H1 (cell line): ENCODE data around the gene SYMPK. TPM values are rescaled to one million over a fixed set of nuclear protein-coding genes. Genes with fewer than 3 reads are reported as not detected.
A peak's percentile ranks its signal among the peaks of the same experiment; 100 is the strongest.

ENCODE experiments used
- CTCF ChIA-PET: fragments of 300-600 bp; sonication (Branson Sonifier 250); formaldehyde crosslinking; loops from one replicate; lab custom pipeline; 2021; ENCODE audit not compliant: partially characterized antibody; lab: Charles Lee
- POLR2A ChIA-PET: fragments of 300-600 bp; sonication (Branson Sonifier 250); formaldehyde crosslinking; loops from one replicate; lab custom pipeline; 2021; ENCODE audit warnings: inconsistent platforms; ENCODE audit not compliant: partially characterized antibody; lab: Charles Lee
- DNase-seq, 2 experiments: peaks; one replicate each; pipeline versions ENCODE4 v3.0.0 to v3.0.0-alpha.2; 2010 to 2022; ENCODE audit warnings: low spot score in 2 of 2, low read depth in 1 of 2, mixed read lengths in 1 of 2
- FAIRE-seq: peaks from 2 replicates; lab custom pipeline; 2011; peaks lifted over from hg19 to GRCh38; lab: Jason Lieb, UNC
- H2AFZ ChIP-seq: 2 replicates; pipeline ENCODE4 v1.8.1; 2012; ENCODE audit warnings: low read length, inconsistent platforms
- H2AK5ac ChIP-seq: 2 replicates; pipeline ENCODE4 v1.6.1; 2013; ENCODE audit warnings: low read depth, low read length
- H2BK120ac ChIP-seq: replicated peaks from 2 replicates; pipeline ENCODE3; 2013; ENCODE audit warnings: low read depth, low read length, inconsistent platforms
- H2BK12ac ChIP-seq: 2 replicates; pipeline ENCODE4 v1.6.1; 2013; ENCODE audit warnings: low read depth, low read length
- H2BK15ac ChIP-seq: 2 replicates; pipeline ENCODE4 v1.6.1; 2013; ENCODE audit warnings: low read length
- H2BK20ac ChIP-seq: 2 replicates; pipeline ENCODE4 v1.6.1; 2013; ENCODE audit warnings: low read length
- H2BK5ac ChIP-seq: 2 replicates; pipeline ENCODE4 v1.6.1; 2013; ENCODE audit warnings: low read depth, low read length
- H3K14ac ChIP-seq: 2 replicates; pipeline ENCODE4 v1.6.1; 2013; ENCODE audit warnings: inconsistent platforms; ENCODE audit not compliant: insufficient read length
- H3K18ac ChIP-seq: 2 replicates; pipeline ENCODE4 v1.6.1; 2013; ENCODE audit warnings: low read length; ENCODE audit errors: extremely low read depth
- H3K23ac ChIP-seq: 2 replicates; pipeline ENCODE4 v1.6.1; 2013; ENCODE audit warnings: inconsistent platforms; ENCODE audit not compliant: insufficient read length
- H3K23me2 ChIP-seq: 2 replicates; pipeline ENCODE4 v1.6.1; 2013; ENCODE audit warnings: low read depth, low read length
- H3K27ac ChIP-seq: 2 replicates; pipeline ENCODE4 v1.6.1; 2011; ENCODE audit warnings: low read depth, low read length, inconsistent platforms
- H3K27me3 ChIP-seq, 4 experiments: replicated peaks in 1 of 4; 1 replicate in 1 of 4; 2 replicates in 3 of 4; pipeline versions ENCODE4 v1.6.1 to v1.8.1; 2011 to 2013; ENCODE audit warnings: low read length in 3 of 4, mild to moderate bottlenecking in 3 of 4, inconsistent platforms in 2 of 4, mixed read lengths in 2 of 4, moderate library complexity in 1 of 4; ENCODE audit not compliant: control insufficient read depth in 3 of 4, insufficient read depth in 3 of 4; ENCODE audit errors: extremely low read depth in 1 of 4
- H3K36me3 ChIP-seq, 4 experiments: 2 replicates each; pipeline versions ENCODE4 v1.6.1 to v1.8.1; 2011 to 2013; ENCODE audit warnings: mild to moderate bottlenecking in 4 of 4, low read length in 3 of 4, moderate library complexity in 2 of 4, control low read depth in 1 of 4, inconsistent platforms in 1 of 4; ENCODE audit not compliant: insufficient read depth in 4 of 4, control insufficient read depth in 2 of 4
- H3K4ac ChIP-seq: replicated peaks from 2 replicates; pipeline ENCODE3; 2013; ENCODE audit warnings: low read length, low read depth, mixed read lengths, inconsistent platforms; ENCODE audit not compliant: insufficient read length
- H3K4me1 ChIP-seq, 4 experiments: replicated peaks in 1 of 4; 1 replicate in 1 of 4; 2 replicates in 3 of 4; pipeline versions ENCODE4 v1.6.1 to v1.8.1; 2011 to 2013; ENCODE audit warnings: low read length in 3 of 4, inconsistent platforms in 2 of 4, mixed read lengths in 1 of 4; ENCODE audit not compliant: insufficient read depth in 4 of 4, control insufficient read depth in 3 of 4
- H3K4me2 ChIP-seq, 2 experiments: 2 replicates each; pipeline versions ENCODE4 v1.6.1 to v1.8.1; 2011 to 2013; ENCODE audit warnings: low read depth in 2 of 2, low read length in 2 of 2, control low read depth in 1 of 2, inconsistent platforms in 1 of 2, mild to moderate bottlenecking in 1 of 2; ENCODE audit not compliant: insufficient read depth in 1 of 2
- H3K4me3 ChIP-seq, 4 experiments: fragments of 200-600, 300-600 bp in 1 of 4; sonication (generic), shearing (Covaris generic), sonication (Bioruptor Twin) in 1 of 4; 2 replicates each; pipeline versions ENCODE4 v1.5.1 to v1.8.1; 2011 to 2016; ENCODE audit warnings: low read length in 4 of 4, low read depth in 3 of 4, control low read depth in 2 of 4, inconsistent platforms in 2 of 4, mild to moderate bottlenecking in 2 of 4, mixed read lengths in 1 of 4, moderate library complexity in 1 of 4; ENCODE audit not compliant: insufficient read depth in 2 of 4; ENCODE audit errors: extremely low read depth in 1 of 4
- H3K56ac ChIP-seq: replicated peaks from 2 replicates; pipeline ENCODE3; 2013; ENCODE audit warnings: low read depth, mild to moderate bottlenecking, mixed read lengths, low read length, inconsistent platforms; ENCODE audit not compliant: insufficient read length
- H3K79me1 ChIP-seq: 2 replicates; pipeline ENCODE4 v1.6.1; 2013; ENCODE audit warnings: low read depth, low read length, control low read depth
- H3K79me2 ChIP-seq, 2 experiments: 2 replicates each; pipeline versions ENCODE4 v1.6.1 to v1.8.1; 2012 to 2013; ENCODE audit warnings: low read length in 2 of 2, mild to moderate bottlenecking in 2 of 2, inconsistent platforms in 1 of 2; ENCODE audit not compliant: insufficient read depth in 2 of 2, control insufficient read depth in 1 of 2
- H3K9ac ChIP-seq, 4 experiments: replicated peaks in 1 of 4; 1 replicate in 1 of 4; 2 replicates in 3 of 4; pipeline versions ENCODE4 v1.6.1 to v1.8.1; 2011 to 2013; ENCODE audit warnings: low read depth in 3 of 4, low read length in 3 of 4, control low read depth in 2 of 4, mild to moderate bottlenecking in 2 of 4, moderate library complexity in 2 of 4, inconsistent platforms in 1 of 4; ENCODE audit errors: extremely low read depth in 1 of 4
- H3K9me3 ChIP-seq, 2 experiments: 2 replicates each; pipeline versions ENCODE4 v1.6.1 to v1.8.1; 2012 to 2013; ENCODE audit warnings: mild to moderate bottlenecking in 2 of 2, moderate library complexity in 2 of 2, control low read depth in 1 of 2, inconsistent platforms in 1 of 2, low read depth in 1 of 2, low read length in 1 of 2, mixed read lengths in 1 of 2; ENCODE audit not compliant: insufficient read depth in 2 of 2
- H4K20me1 ChIP-seq, 2 experiments: replicated peaks in 1 of 2; 2 replicates each; pipeline versions ENCODE3 to v1.8.1; 2011 to 2013; ENCODE audit warnings: inconsistent platforms in 2 of 2, low read length in 2 of 2, mild to moderate bottlenecking in 1 of 2; ENCODE audit not compliant: insufficient read depth in 2 of 2, control insufficient read depth in 1 of 2
- H4K5ac ChIP-seq: 2 replicates; pipeline ENCODE4 v1.6.1; 2013; ENCODE audit warnings: low read length, low read depth, mixed read lengths, inconsistent platforms; ENCODE audit not compliant: insufficient read length
- H4K8ac ChIP-seq: 2 replicates; pipeline ENCODE4 v1.8.0; 2013; ENCODE audit warnings: mild to moderate bottlenecking, moderate library complexity, low read length, inconsistent platforms; ENCODE audit not compliant: insufficient read depth; ENCODE audit errors: extremely low read depth
- H4K91ac ChIP-seq: replicated peaks from 2 replicates; pipeline ENCODE3; 2013; ENCODE audit warnings: low read length, mixed read lengths, inconsistent platforms; ENCODE audit not compliant: insufficient read length
- ASH2L ChIP-seq: fragments of 200-600, 300-600 bp; sonication (generic); IDR thresholded peaks from one replicate; pipeline ENCODE4 v1.7.1; 2017; ENCODE audit warnings: low read length
- CBX5 ChIP-seq: fragments of 300-800, 300-1000 bp; sonication (generic); IDR thresholded peaks from 2 replicates; pipeline ENCODE4 v1.7.1; 2016; ENCODE audit warnings: antibody characterized with exemption, low read length, low read depth
- GABPA ChIP-seq: IDR thresholded peaks from 2 replicates; pipeline ENCODE4 v1.6.1; 2011; ENCODE audit warnings: mild to moderate bottlenecking, low read length, moderate library complexity, borderline replicate concordance; ENCODE audit not compliant: insufficient read depth
- JUN ChIP-seq: IDR thresholded peaks from 2 replicates; pipeline ENCODE4 v1.6.1; 2011; ENCODE audit warnings: low read depth, mild to moderate bottlenecking, improper control_type of control experiment, low read length
- SP2 ChIP-seq: IDR thresholded peaks from 2 replicates; pipeline ENCODE4 v1.6.1; 2012; ENCODE audit warnings: mild to moderate bottlenecking, low read length, inconsistent platforms
- TAF7 ChIP-seq: optimal IDR thresholded peaks from 2 replicates; pipeline ENCODE3; 2011; ENCODE audit warnings: low read depth, mild to moderate bottlenecking, inconsistent platforms, low read length, moderate library complexity, borderline replicate concordance
- USF2 ChIP-seq: IDR thresholded peaks from 2 replicates; pipeline ENCODE4 v1.6.1; 2011; ENCODE audit warnings: low read length, improper control_type of control experiment
- WGBS, 2 experiments: shearing (Covaris generic) in 1 of 2; methylation state at CpG; one replicate each; pipeline versions ENCODE4 v1.1.6 to v1.1.7; 2013 to 2015; ENCODE audit warnings: low lambda C conversion rate in 2 of 2, mixed read lengths in 2 of 2, inconsistent platforms in 1 of 2, low coverage in 1 of 2, missing lambda C conversion rate in 1 of 2; ENCODE audit not compliant: insufficient replicate concordance in 2 of 2, insufficient coverage in 1 of 2, insufficient read length in 1 of 2; ENCODE audit errors: extremely low coverage in 1 of 2, missing lambda C conversion rate in 1 of 2; 5-methylcytosine and 5-hydroxymethylcytosine counted together
- polyA plus RNA-seq, 7 experiments: library from polyadenylated mRNA; depleted of rRNA in 3 of 7; stranded (reverse) in 5 of 7; unstranded in 2 of 7; fragments of >200 nt in 5 of 7; fragments of 200-250 nt in 2 of 7; gene quantifications; 1 replicate in 5 of 7; 2 replicates in 1 of 7; 4 replicates in 1 of 7; pipeline versions ENCODE4 v1.2.1 to v1.2.3, GENCODE V29; 2011 to 2013; ENCODE audit warnings: missing spikeins in 2 of 7, mixed read lengths in 2 of 7
- total RNA-seq: library from RNA; stranded (reverse); fragmentation: NEBNext Ultra II Directional; extraction: Animal tissue kit (Norgen Biotek cat#: 25700); gene quantifications from 2 replicates; pipeline ENCODE4 v1.2.1, GENCODE V29; 2021

The SYMPK gene
- total and polyA plus RNA-seq, 2 of the 8 experiments (the other 6 are each of a cell fraction or from before 2014, with no cell fraction given): 93.6 to 99.5 TPM

GRCh38 chr19:45793178-45793564 lies 69.8 kb downstream of the SYMPK start:
- no peak overlapping the region for H2BK20ac ChIP-seq
- H3K79me1 ChIP-seq: peaks cover 10% of the 10 kb centered on the region
- H2BK12ac ChIP-seq: 0 out of 2 replicates have a peak overlapping the region, but pooled peaks have one; percentile 31
- no peak overlapping the region for H3K23ac ChIP-seq
- H2BK15ac ChIP-seq: no peak overlapping the region
- H2AFZ ChIP-seq: no peak overlapping the region
- ChIA-PET CTCF (interaction anchor here (0.6 to 2.1 kb wide), 8 partner anchors 8 to 150 kb away, joined by 3 to 7 read pairs (median 4); partner anchors contain the start of gene SIX5), POLR2A (interaction anchor here (0.6 to 4.3 kb wide), 14 partner anchors 11 to 475 kb away, joined by 3 to 39 read pairs (median 4); partner anchors contain the start of genes DMPK, FOXA3, QPCTL and RSPH6A)
- H3K27ac ChIP-seq: no peak overlapping the region
- H4K20me1 ChIP-seq: peaks cover 0 to 7% of the 10 kb centered on the region in 2 experiments
- H2BK120ac ChIP-seq: no peak overlapping the region
- peaks cover 0 to 12% of the 10 kb centered on the region in 2 experiments; a peak in 2 of 4 replicates for H3K79me2 ChIP-seq
- H3K9me3 ChIP-seq: no peaks in the 10 kb centered on the region
- H4K8ac ChIP-seq: no peak overlapping the region
- TF ChIP-seq SP2 (no peak), ASH2L (no peak), JUN (no peak), USF2 (no peak), TAF7 (no peak), CBX5 (no peak), GABPA (no peak)
- peaks cover 0 to 6% (median 4%) of the 10 kb centered on the region in 4 experiments; a peak in 3 of 7 replicates for H3K4me1 ChIP-seq
- H3K56ac ChIP-seq: no peak overlapping the region
- H2AK5ac ChIP-seq: no peak overlapping the region
- no peaks in the 10 kb centered on the region for H3K27me3 ChIP-seq
- peak overlapping the region in 1 of 4 experiments; percentile 22; a peak in 1 of 8 replicates for H3K4me3 ChIP-seq
- H3K23me2 ChIP-seq: peaks cover 4% of the 10 kb centered on the region; the same call in 1 of the 2 replicates
- H3K9ac ChIP-seq: peak overlapping the region in 2 of 4 experiments; percentile 44 to 48; a peak in 2 of 7 replicates
- H3K14ac ChIP-seq: no peak overlapping the region
- peak overlapping the region; percentile 35 to 57 for H3K4me2 ChIP-seq
- no peak overlapping the region for H3K18ac ChIP-seq
- FAIRE-seq (no peak), DNase-seq (no peak)
- no peak overlapping the region for H2BK5ac ChIP-seq
- no peak overlapping the region for H4K91ac ChIP-seq
- 54% methylated on average over 3 of the region's 3 CpGs; no CpG with 5 or more reads in 1 of the 2 experiments for WGBS, 2 experiments
- H3K4ac ChIP-seq: no peak overlapping the region
- peaks cover 0 to 14% (median 10%) of the 10 kb centered on the region in 4 experiments; a peak in 6 of 8 replicates for H3K36me3 ChIP-seq
- no peak overlapping the region for H4K5ac ChIP-seq
